GM23338 (cell line): ENCODE data around the gene C2orf15. TPM values are rescaled to one million over a fixed set of nuclear protein-coding genes. Genes with fewer than 3 reads are reported as not detected.

Source experiments
- ATAC-seq: fragments of 200-7000 bp; cut with Tn5 transposase; 3 replicates; pipeline ENCODE4 v1.9.1; 2020
- DNase-seq: peaks from one replicate; pipeline ENCODE4 v3.0.0-alpha.2; 2015; ENCODE audit warnings: low spot score
- H2AFZ ChIP-seq: fragments of 200-600 bp; sonication (generic); 2 replicates; pipeline ENCODE4 v1.8.0; 2016; ENCODE audit warnings: antibody characterized with exemption, mild to moderate bottlenecking, moderate library complexity
- H3F3A ChIP-seq: fragments of 200-600 bp; sonication (generic); replicated peaks from 2 replicates; pipeline ENCODE4 v1.8.0; 2017; ENCODE audit warnings: antibody characterized with exemption, mixed run types, low read depth
- H3K27ac ChIP-seq: fragments of 200-600 bp; sonication (generic); 2 replicates; pipeline ENCODE4 v1.6.1; 2016; ENCODE audit warnings: low read depth
- H3K27me3 ChIP-seq: fragments of 200-600 bp; sonication (generic); 2 replicates; pipeline ENCODE4 v1.8.0; 2016; ENCODE audit warnings: mild to moderate bottlenecking, mixed run types, moderate library complexity; ENCODE audit not compliant: insufficient read depth
- H3K36me3 ChIP-seq: fragments of 200-600 bp; sonication (generic); 2 replicates; pipeline ENCODE4 v1.8.0; 2016; ENCODE audit warnings: mild to moderate bottlenecking; ENCODE audit not compliant: insufficient read depth
- H3K4me1 ChIP-seq: fragments of 200-600 bp; sonication (generic); 2 replicates; pipeline ENCODE4 v1.8.0; 2016; ENCODE audit warnings: mild to moderate bottlenecking, moderate library complexity; ENCODE audit not compliant: insufficient read depth
- H3K4me2 ChIP-seq: fragments of 200-600 bp; sonication (generic); 2 replicates; pipeline ENCODE4 v1.7.1; 2017; ENCODE audit warnings: mixed run types
- H3K4me3 ChIP-seq: fragments of 200-600 bp; sonication (generic); 2 replicates; pipeline ENCODE4 v1.6.1; 2016; ENCODE audit warnings: mixed run types
- H3K79me2 ChIP-seq: fragments of 200-600 bp; sonication (generic); replicated peaks from 2 replicates; pipeline ENCODE4 v1.8.0; 2017; ENCODE audit warnings: mild to moderate bottlenecking; ENCODE audit not compliant: insufficient read depth
- H3K9me2 ChIP-seq: fragments of 200-600 bp; sonication (generic); 2 replicates; pipeline ENCODE4 v1.8.0; 2017; ENCODE audit not compliant: insufficient read depth
- H4K20me1 ChIP-seq: fragments of 200-600 bp; sonication (generic); replicated peaks from 2 replicates; pipeline ENCODE4 v1.8.0; 2017; ENCODE audit warnings: mild to moderate bottlenecking; ENCODE audit not compliant: insufficient read depth
- H3K27ac Mint-ChIP-seq: 2 replicates; pipeline ENCODE4 v1.8.0; 2020; ENCODE audit warnings: inconsistent platforms, mild to moderate bottlenecking, moderate library complexity, mixed read lengths
- H3K27me3 Mint-ChIP-seq: 3 replicates; pipeline ENCODE4 v1.8.0; 2022; ENCODE audit warnings: low read depth, mild to moderate bottlenecking, moderate library complexity, mixed read lengths, inconsistent platforms; ENCODE audit not compliant: insufficient read depth, poor library complexity
- H3K36me3 Mint-ChIP-seq: 3 replicates; pipeline ENCODE4 v1.8.0; 2021; ENCODE audit warnings: low read depth, mild to moderate bottlenecking, inconsistent platforms, moderate library complexity, mixed read lengths
- H3K4me1 Mint-ChIP-seq: 3 replicates; pipeline ENCODE4 v1.8.0; 2020; ENCODE audit warnings: mild to moderate bottlenecking, inconsistent platforms, mixed read lengths
- H3K4me3 Mint-ChIP-seq: 3 replicates; pipeline ENCODE4 v1.8.0; 2021; ENCODE audit warnings: moderate library complexity, mild to moderate bottlenecking, inconsistent platforms, mixed read lengths
- H3K9me3 Mint-ChIP-seq: 3 replicates; pipeline ENCODE4 v1.8.0; 2020; ENCODE audit warnings: moderate library complexity, mild to moderate bottlenecking, inconsistent platforms, mixed read lengths
- CREB1 ChIP-seq: fragments of 250-450 bp; sonication (Bioruptor Pico); IDR thresholded peaks from 2 replicates; pipeline ENCODE4 v1.5.0; 2020; ENCODE audit warnings: low read depth, mild to moderate bottlenecking, moderate library complexity
- CTCF ChIP-seq, 2 experiments: fragments of 200-600 bp in 1 of 2; sonication (generic) in 1 of 2; conservative IDR thresholded peaks; 2 replicates each; pipeline versions ENCODE4 v1.5.1 to v1.6.1; 2016 to 2017; ENCODE audit warnings: antibody characterized with exemption in 2 of 2, low read depth in 2 of 2, mild to moderate bottlenecking in 2 of 2, moderate library complexity in 1 of 2
- ETS1 ChIP-seq: IDR thresholded peaks from 2 replicates; pipeline ENCODE4 v1.6.1; 2016; ENCODE audit warnings: antibody characterized with exemption
- EZH2 ChIP-seq: fragments of 200-600 bp; sonication (generic); IDR thresholded peaks from one replicate; pipeline ENCODE4 v1.8.0; 2017; ENCODE audit warnings: antibody characterized with exemption, mild to moderate bottlenecking, low read depth; ENCODE audit not compliant: unreplicated experiment
- EZH2phosphoT487 ChIP-seq: fragments of 200-600 bp; sonication (generic); IDR thresholded peaks from one replicate; pipeline ENCODE4 v1.8.1; 2018; ENCODE audit warnings: antibody characterized with exemption; ENCODE audit not compliant: unreplicated experiment
- JUNB ChIP-seq: IDR thresholded peaks from one replicate; pipeline ENCODE4 v1.6.1; 2016; ENCODE audit warnings: antibody characterized with exemption; ENCODE audit not compliant: unreplicated experiment
- NANOG ChIP-seq: IDR thresholded peaks from 2 replicates; pipeline ENCODE4 v1.6.1; 2016; ENCODE audit warnings: antibody characterized with exemption, borderline replicate concordance
- POLR2AphosphoS5 ChIP-seq: IDR thresholded peaks from 2 replicates; pipeline ENCODE4 v1.6.1; 2016; ENCODE audit warnings: antibody characterized with exemption, low read depth
- REST ChIP-seq: IDR thresholded peaks from one replicate; pipeline ENCODE4 v1.6.1; 2018; ENCODE audit warnings: antibody characterized with exemption; ENCODE audit not compliant: unreplicated experiment
- STAT1 ChIP-seq: IDR thresholded peaks from one replicate; pipeline ENCODE4 v1.6.1; 2016; ENCODE audit warnings: antibody characterized with exemption; ENCODE audit not compliant: unreplicated experiment
- ZNF114 ChIP-seq: fragments of 250-450 bp; sonication (Bioruptor Pico); IDR thresholded peaks from 2 replicates; pipeline ENCODE4 v1.5.0; 2020; ENCODE audit warnings: mild to moderate bottlenecking, moderate library complexity
- ZNF331 ChIP-seq: fragments of 250-450 bp; sonication (Bioruptor Pico); IDR thresholded peaks from 2 replicates; pipeline ENCODE4 v1.5.0; 2020; ENCODE audit warnings: low read depth, mild to moderate bottlenecking, moderate library complexity
- ZNF462 ChIP-seq: fragments of 250-450 bp; sonication (Bioruptor Pico); IDR thresholded peaks from 2 replicates; pipeline ENCODE4 v1.5.0; 2020; ENCODE audit warnings: mild to moderate bottlenecking, moderate library complexity
- polyA plus RNA-seq: library from polyadenylated mRNA; unstranded; fragments of >200 nt; fragmentation: Nextera tagmentation; extraction: Ambion mirVana; gene quantifications from 2 replicates; pipeline ENCODE4 v1.2.1, GENCODE V29; 2016
- total RNA-seq: library from RNA; depleted of rRNA; stranded (reverse); fragments of >200 nt; shearing (Covaris generic); gene quantifications from 2 replicates; pipeline ENCODE4 v1.2.3, GENCODE V29; 2014

Gene C2orf15
- total and polyA plus RNA-seq, 2 experiments from 2014 or later: 7.9 to 8.4 TPM

GRCh38 chr2:99104006-99104405, 37.5 kb upstream of the C2orf15 start:
- Histone ChIP-seq H3K4me2 (no peak overlapping the region), H3K4me3 (no peak overlapping the region), H3K36me3 (no peaks in the 10 kb centered on the region), H4K20me1 (no peaks in the 10 kb centered on the region), H3F3A (no peaks in the 10 kb centered on the region), H3K79me2 (no peaks in the 10 kb centered on the region), H2AFZ (no peak overlapping the region), H3K9me2 (no peaks in the 10 kb centered on the region), H3K27ac (no peak overlapping the region), H3K27me3 (no peaks in the 10 kb centered on the region), H3K4me1 (no peaks in the 10 kb centered on the region)
- no peaks in the 10 kb centered on the region for H3K27me3 Mint-ChIP-seq
- DNase-seq (no peak), ATAC-seq (no peak)
- H3K9me3 Mint-ChIP-seq: no peaks in the 10 kb centered on the region
- H3K4me1 Mint-ChIP-seq: no peaks in the 10 kb centered on the region
- no peak overlapping the region for H3K4me3 Mint-ChIP-seq
- H3K36me3 Mint-ChIP-seq: no peaks in the 10 kb centered on the region
- TF ChIP-seq EZH2: no peak
- TF ChIP-seq ZNF331 (CRISPR knock-in tag): no peak
- TF ChIP-seq ZNF462 (CRISPR knock-in tag): no peak
- no peak for TF ChIP-seq JUNB
- no peak for TF ChIP-seq NANOG
- no peak for TF ChIP-seq REST
- TF ChIP-seq STAT1: no peak
- TF ChIP-seq POLR2AphosphoS5: no peak
- no peak for TF ChIP-seq CREB1
- no peak for TF ChIP-seq ETS1
- no peak for TF ChIP-seq ZNF114 (CRISPR knock-in tag)
- TF ChIP-seq EZH2phosphoT487: no peak
- TF ChIP-seq CTCF (conservative IDR thresholded peaks at IDR 0.05; ENCODE audit: low read depth in 2 of 2): no peak
- no peak overlapping the region for H3K27ac Mint-ChIP-seq
